Lung (tissue), 12 donors: Measurements from ENCODE around the gene CHFR. TPM values are rescaled to one million over a fixed set of nuclear protein-coding genes. Genes with fewer than 3 reads are reported as not detected.
A peak's percentile ranks its signal among the peaks of the same experiment; 100 is the strongest.
"Not testable (repeated sequence)": the region's sequence is repeated elsewhere in the genome, so short reads cannot be mapped to it uniquely, and the experiment has no call there.

Source experiments
- ATAC-seq: fragments of 200-7000 bp; cut with Tn5 transposase; one replicate; pipeline ENCODE4 v1.9.1; 2020; ENCODE audit warnings: moderate number of reproducible peaks; ENCODE audit not compliant: insufficient read depth, low FRiP score
- DNase-seq, 3 donors: peaks; one replicate each; pipeline ENCODE4 v3.0.0-alpha.2; 2013 to 2017
- H3K27ac ChIP-seq, 2 donors: one replicate each; pipeline ENCODE4 v1.5.1; 2013; ENCODE audit warnings: mild to moderate bottlenecking in 2 of 2, moderate library complexity in 2 of 2, control low read depth in 1 of 2, inconsistent platforms in 1 of 2, low read depth in 1 of 2, low read length in 1 of 2
- H3K27me3 ChIP-seq, 3 donors: one replicate each; pipeline ENCODE4 v1.5.1; 2013; ENCODE audit warnings: low read length in 2 of 3; ENCODE audit not compliant: control insufficient read depth in 3 of 3, insufficient read depth in 3 of 3
- H3K36me3 ChIP-seq, 4 donors: one replicate each; pipeline ENCODE4 v1.5.1; 2013; ENCODE audit warnings: low read length in 4 of 4, mild to moderate bottlenecking in 1 of 4, moderate library complexity in 1 of 4; ENCODE audit not compliant: control insufficient read depth in 4 of 4, insufficient read depth in 4 of 4
- H3K4me1 ChIP-seq, 5 donors: one replicate each; pipeline ENCODE4 v1.5.1; 2013; ENCODE audit warnings: low read length in 5 of 5, mild to moderate bottlenecking in 2 of 5, moderate library complexity in 1 of 5; ENCODE audit not compliant: control insufficient read depth in 5 of 5, insufficient read depth in 5 of 5
- H3K4me3 ChIP-seq: one replicate; pipeline ENCODE4 v1.5.1; 2013; ENCODE audit warnings: mild to moderate bottlenecking, control low read depth, moderate library complexity
- H3K9ac ChIP-seq, 2 donors: one replicate each; pipeline ENCODE4 v1.5.1; 2013; ENCODE audit warnings: low read length in 2 of 2, control low read depth in 1 of 2; ENCODE audit not compliant: insufficient read depth in 1 of 2
- H3K9me3 ChIP-seq, 4 donors: one replicate each; pipeline ENCODE4 v1.5.1; 2013; ENCODE audit warnings: low read length in 3 of 4, mild to moderate bottlenecking in 1 of 4, moderate library complexity in 1 of 4; ENCODE audit not compliant: control insufficient read depth in 4 of 4, insufficient read depth in 3 of 4
- WGBS, 2 donors: extraction: QIAGEN DNeasy Blood & Tissue Kit; methylation state at CpG; one replicate each; pipeline ENCODE4 v1.1.7; 2013; 5-methylcytosine and 5-hydroxymethylcytosine counted together
- polyA plus RNA-seq, 2 donors: library from polyadenylated mRNA; stranded (reverse); fragments of 200-250 nt; gene quantifications; one replicate each; pipeline ENCODE4 v1.2.1, GENCODE V29; 2013
- total RNA-seq, 2 donors: library from RNA; depleted of rRNA in 1 of 2; stranded (reverse); fragments of >200 nt in 1 of 2; gene quantifications; one replicate each; pipeline ENCODE4 v1.2.1, GENCODE V29; 2014 to 2021
- TF ChIP-seq, protein P1 (sequence below): IDR thresholded peaks from 2 replicates; pipeline ENCODE4 v1.5.1; 2012; ENCODE audit warnings: mild to moderate bottlenecking; ENCODE audit errors: control extremely low read depth, extremely low read depth
- donor health status: control.
- donor health status: control.
- donor health status: Bipolar disorder and iron deficiency.
- donor health status: healthy.
- donor health status: DM: yes; HTN: yes; CAD: no.

Gene CHFR
- total and polyA plus RNA-seq, 4 donors: 35.1 to 59.9 (median 40.3) TPM

DNA sequence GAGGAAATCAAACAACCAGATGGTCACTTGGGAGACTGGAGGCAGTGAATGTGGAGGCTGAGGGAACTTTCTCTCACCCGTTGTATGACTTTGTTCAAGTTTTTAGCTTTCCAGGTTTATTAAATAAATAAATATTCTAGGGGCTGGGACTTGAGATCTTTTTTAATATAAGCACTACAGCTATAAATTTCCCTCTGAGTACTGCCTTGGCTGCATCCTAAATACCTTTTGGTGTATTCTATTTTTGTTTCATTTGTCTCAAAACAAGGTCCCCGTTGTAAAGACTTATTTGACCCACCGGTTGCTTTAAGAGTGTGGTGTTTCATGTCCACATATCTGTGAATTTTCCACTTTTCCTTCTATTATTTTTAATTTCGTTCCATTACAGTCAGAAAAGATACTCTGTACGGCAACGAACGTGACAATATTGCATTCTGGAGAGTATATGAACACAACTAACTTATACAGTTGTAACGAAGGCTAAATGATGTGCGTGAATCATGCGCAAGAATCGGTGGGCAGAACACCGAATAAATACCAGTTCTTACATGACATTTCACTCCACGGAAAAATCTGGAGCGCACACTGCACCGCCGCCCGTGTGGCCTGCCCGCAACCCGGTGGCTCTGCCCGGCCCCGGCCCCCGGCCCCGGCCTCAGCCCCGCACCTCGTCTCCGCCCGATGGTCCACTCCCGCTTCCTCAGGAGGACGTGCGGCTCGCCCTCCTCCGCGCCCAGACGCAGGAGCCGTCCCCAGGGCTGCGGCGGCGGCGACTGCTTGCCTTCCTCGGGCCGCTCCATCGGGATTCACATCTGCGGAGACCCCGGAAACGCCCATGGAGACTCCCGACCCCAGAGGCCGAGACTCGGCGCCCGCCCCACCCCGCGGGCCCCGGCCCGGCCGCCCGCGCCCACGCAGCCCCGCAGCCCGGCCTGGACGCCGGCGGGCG, 602 bp downstream of the CHFR start:
- ATAC-seq: no peak
- H3K4me1 ChIP-seq: peaks cover 0 to 4% (median 0%) of the 10 kb centered on the region in 5 donors
- peaks cover 0 to 8% (median 4%) of the 10 kb centered on the region in 4 donors for H3K36me3 ChIP-seq
- H3K27me3 ChIP-seq: no peaks in the 10 kb centered on the region
- 10 to 15% methylated on average over 44 to 64 of the region's 64 CpGs for WGBS, 2 donors
- peak overlapping the region; percentile 100 for H3K4me3 ChIP-seq
- no peak overlapping the region for H3K9ac ChIP-seq
- DNase-seq: peak in 1 of 3 donors; percentile 11
- peak overlapping the region; percentile 67 to 94 for H3K27ac ChIP-seq
- TF ChIP-seq, protein P1, sequence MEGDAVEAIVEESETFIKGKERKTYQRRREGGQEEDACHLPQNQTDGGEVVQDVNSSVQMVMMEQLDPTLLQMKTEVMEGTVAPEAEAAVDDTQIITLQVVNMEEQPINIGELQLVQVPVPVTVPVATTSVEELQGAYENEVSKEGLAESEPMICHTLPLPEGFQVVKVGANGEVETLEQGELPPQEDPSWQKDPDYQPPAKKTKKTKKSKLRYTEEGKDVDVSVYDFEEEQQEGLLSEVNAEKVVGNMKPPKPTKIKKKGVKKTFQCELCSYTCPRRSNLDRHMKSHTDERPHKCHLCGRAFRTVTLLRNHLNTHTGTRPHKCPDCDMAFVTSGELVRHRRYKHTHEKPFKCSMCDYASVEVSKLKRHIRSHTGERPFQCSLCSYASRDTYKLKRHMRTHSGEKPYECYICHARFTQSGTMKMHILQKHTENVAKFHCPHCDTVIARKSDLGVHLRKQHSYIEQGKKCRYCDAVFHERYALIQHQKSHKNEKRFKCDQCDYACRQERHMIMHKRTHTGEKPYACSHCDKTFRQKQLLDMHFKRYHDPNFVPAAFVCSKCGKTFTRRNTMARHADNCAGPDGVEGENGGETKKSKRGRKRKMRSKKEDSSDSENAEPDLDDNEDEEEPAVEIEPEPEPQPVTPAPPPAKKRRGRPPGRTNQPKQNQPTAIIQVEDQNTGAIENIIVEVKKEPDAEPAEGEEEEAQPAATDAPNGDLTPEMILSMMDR: no peak
- peaks cover 0 to 3% (median 2%) of the 10 kb centered on the region in 4 donors for H3K9me3 ChIP-seq

GRCh38 chr12:132881818-132882217, 5.6 kb downstream of the CHFR start:
- Histone ChIP-seq H3K4me1 (peaks cover 0 to 4% (median 0%) of the 10 kb centered on the region in 5 donors), H3K9ac (no peak overlapping the region), H3K27ac (peak overlapping the region in 1 of 2 donors; percentile 3), H3K27me3 (no peaks in the 10 kb centered on the region), H3K9me3 (peaks cover 0 to 3% (median 0%) of the 10 kb centered on the region in 4 donors), H3K4me3 (no peak overlapping the region), H3K36me3 (peaks cover 2 to 16% (median 9%) of the 10 kb centered on the region in 4 donors)
- TF ChIP-seq, protein P1: no peak
- DNase-seq: peak in 1 of 3 donors; percentile 33
- no peak for ATAC-seq
- WGBS, 2 donors: 64% methylated on average over 7 of the region's 7 CpGs

DNA sequence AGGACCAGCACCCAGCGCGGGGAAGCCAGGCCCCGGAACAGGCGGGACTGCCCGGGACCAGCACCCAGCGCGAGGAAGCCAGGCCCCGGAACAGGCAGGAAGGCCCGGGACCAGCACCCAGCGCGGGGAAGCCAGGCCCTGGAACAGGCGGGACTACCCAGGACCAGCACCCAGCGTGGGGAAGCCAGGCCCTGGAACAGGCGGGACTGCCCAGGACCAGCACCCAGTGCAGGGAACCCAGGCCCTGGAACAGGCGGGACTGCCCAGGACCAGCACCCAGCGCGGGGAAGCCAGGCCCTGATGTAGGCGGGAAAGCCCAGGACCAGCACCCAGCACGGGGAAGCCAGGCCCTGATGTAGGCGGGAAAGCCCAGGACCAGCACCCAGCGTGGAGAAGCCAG, 12.8 kb downstream of the CHFR start:
- not testable (repeated sequence) for H3K27me3 ChIP-seq, H3K4me3 ChIP-seq, DNase-seq, ATAC-seq, H3K4me1 ChIP-seq, H3K27ac ChIP-seq, H3K9ac ChIP-seq, H3K9me3 ChIP-seq
- H3K36me3 ChIP-seq: peaks cover 11 to 46% (median 16%) of the 10 kb centered on the region in 4 donors
- WGBS, 2 donors: 92 to 96% methylated on average over 16 to 21 of the region's 21 CpGs

DNA sequence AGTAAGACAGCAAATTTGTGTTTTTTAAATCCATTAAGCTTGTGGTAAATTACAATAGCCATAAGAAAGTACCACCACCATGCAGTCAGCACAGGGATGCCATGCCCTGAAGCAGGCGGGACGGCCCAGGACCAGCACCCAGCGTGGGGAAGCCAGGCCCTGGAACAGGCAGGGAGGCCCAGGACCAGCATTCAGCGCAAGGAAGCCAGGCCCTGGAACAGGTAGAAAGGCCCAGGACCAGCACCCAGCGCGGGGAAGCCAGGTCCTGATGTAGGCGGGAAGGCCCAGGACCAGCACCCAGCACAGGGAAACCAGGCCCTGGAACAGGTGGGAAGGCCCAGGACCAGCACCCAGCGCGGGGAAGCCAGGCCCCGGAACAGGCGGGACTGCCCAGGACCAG, 13.2 kb downstream of the CHFR start:
- DNase-seq (no peak), ATAC-seq (no peak)
- H3K27me3 ChIP-seq: no peaks in the 10 kb centered on the region
- no peaks in the 10 kb centered on the region for H3K4me1 ChIP-seq
- peaks cover 14 to 50% (median 17%) of the 10 kb centered on the region in 4 donors for H3K36me3 ChIP-seq
- no peak overlapping the region for H3K27ac ChIP-seq
- no peak overlapping the region for H3K4me3 ChIP-seq
- H3K9me3 ChIP-seq: peaks cover 0 to 3% (median 0%) of the 10 kb centered on the region in 4 donors
- H3K9ac ChIP-seq: no peak overlapping the region
- TF ChIP-seq, protein P1: no peak
- 98 to 100% methylated on average over 9 to 11 of the region's 11 CpGs for WGBS, 2 donors
